Keratinocyte (primary cell): ENCODE results near the gene SH2D4B. TPM values are rescaled to one million over a fixed set of nuclear protein-coding genes. Genes with fewer than 3 reads are reported as not detected.
A peak's percentile ranks its signal among the peaks of the same experiment; 100 is the strongest.

Experiments used
- DNase-seq: peaks from one replicate; pipeline ENCODE4 v3.0.0-alpha.2; 2011; ENCODE audit warnings: low read depth, missing footprints, low spot score
- FAIRE-seq: peaks from 2 replicates; lab custom pipeline; 2011; peaks lifted over from hg19 to GRCh38; lab: Jason Lieb, UNC
- H2AFZ ChIP-seq: 2 replicates; pipeline ENCODE4 v1.6.0; 2012; ENCODE audit warnings: low read length, control low read depth, inconsistent platforms; ENCODE audit not compliant: control insufficient read depth
- H3K27ac ChIP-seq: 2 replicates; pipeline ENCODE4 v1.5.1; 2011; ENCODE audit warnings: low read length; ENCODE audit not compliant: control insufficient read depth, insufficient read depth
- H3K27me3 ChIP-seq: 3 replicates; pipeline ENCODE4 v1.6.0; 2011; ENCODE audit warnings: low read length; ENCODE audit not compliant: control insufficient read depth, insufficient read depth; ENCODE audit errors: extremely low read depth
- H3K36me3 ChIP-seq, 2 experiments: 2 replicates in 1 of 2; 3 replicates in 1 of 2; pipeline ENCODE4 v1.5.1; 2011; ENCODE audit warnings: low read length in 2 of 2, mild to moderate bottlenecking in 1 of 2; ENCODE audit not compliant: control insufficient read depth in 2 of 2, insufficient read depth in 2 of 2; ENCODE audit errors: extremely low read depth in 1 of 2
- H3K4me1 ChIP-seq: 3 replicates; pipeline ENCODE4 v1.5.1; 2011; ENCODE audit warnings: low read length; ENCODE audit not compliant: control insufficient read depth, insufficient read depth; ENCODE audit errors: extremely low read depth
- H3K4me2 ChIP-seq: 3 replicates; pipeline ENCODE4 v1.6.0; 2011; ENCODE audit warnings: low read depth, low read length; ENCODE audit not compliant: control insufficient read depth, insufficient read depth; ENCODE audit errors: extremely low read depth
- H3K4me3 ChIP-seq, 3 experiments: fragments of 200-600 bp in 1 of 3; sonication (generic) in 1 of 3; 2 replicates in 2 of 3; 3 replicates in 1 of 3; pipeline ENCODE4 v1.5.1; 2011 to 2016; ENCODE audit warnings: low read length in 3 of 3, mild to moderate bottlenecking in 3 of 3, control low read depth in 2 of 3, inconsistent platforms in 1 of 3, low read depth in 1 of 3, mixed read lengths in 1 of 3, mixed run types in 1 of 3, moderate library complexity in 1 of 3; ENCODE audit not compliant: control insufficient read depth in 2 of 3, insufficient read depth in 2 of 3; ENCODE audit errors: extremely low read depth in 1 of 3
- H3K79me2 ChIP-seq: 2 replicates; pipeline ENCODE4 v1.6.0; 2012; ENCODE audit warnings: low read length; ENCODE audit not compliant: control insufficient read depth, insufficient read depth
- H3K9ac ChIP-seq: 3 replicates; pipeline ENCODE4 v1.6.0; 2011; ENCODE audit warnings: low read length; ENCODE audit not compliant: control insufficient read depth, insufficient read depth; ENCODE audit errors: extremely low read depth
- H3K9me1 ChIP-seq: 3 replicates; pipeline ENCODE4 v1.6.0; 2011; ENCODE audit warnings: low read length; ENCODE audit not compliant: control insufficient read depth, insufficient read depth; ENCODE audit errors: extremely low read depth
- H3K9me3 ChIP-seq: 2 replicates; pipeline ENCODE4 v1.5.1; 2012; ENCODE audit warnings: low read depth, low read length; ENCODE audit not compliant: control insufficient read depth
- H4K20me1 ChIP-seq: 3 replicates; pipeline ENCODE4 v1.6.0; 2011; ENCODE audit warnings: low read length; ENCODE audit not compliant: control insufficient read depth, insufficient read depth; ENCODE audit errors: extremely low read depth
- EZH2 ChIP-seq: IDR thresholded peaks from one replicate; pipeline ENCODE4 v1.6.1; 2012; ENCODE audit warnings: inconsistent platforms, mild to moderate bottlenecking, low read length, moderate library complexity
- dilution Hi-C: fragments of 300-500 bp; cut with MboI; formaldehyde crosslinking; loops from one replicate; pipeline ENCODE4 v1.7.0; 2020; ENCODE audit warnings: low sequenced_read_pairs; ENCODE audit not compliant: extremely low pct_ligation_motif_present
- polyA plus RNA-seq, 5 experiments: library from polyadenylated mRNA; depleted of rRNA in 3 of 5; stranded (reverse) in 3 of 5; stranded (forward) in 1 of 5; unstranded in 1 of 5; fragments of >200 nt; gene quantifications; 1 replicate in 1 of 5; 2 replicates in 3 of 5; 3 replicates in 1 of 5; pipeline versions ENCODE4 v1.2.1 to v1.2.3, GENCODE V29; 2011 to 2012; ENCODE audit warnings: missing spikeins in 2 of 5, low read depth in 1 of 5, low replicate concordance in 1 of 5
- TF ChIP-seq, protein P1 (sequence below), 3 experiments: IDR thresholded peaks in 1 of 3; conservative IDR thresholded peaks in 1 of 3; optimal IDR thresholded peaks in 1 of 3; 2 replicates in 2 of 3; 3 replicates in 1 of 3; pipeline versions ENCODE3 to v1.5.1; 2011; ENCODE audit warnings: low read length in 3 of 3, mild to moderate bottlenecking in 3 of 3, moderate library complexity in 2 of 3, control low read depth in 1 of 3, inconsistent platforms in 1 of 3; ENCODE audit not compliant: insufficient read depth in 2 of 3; ENCODE audit errors: extremely low read depth in 1 of 3

SH2D4B gene
- polyA plus RNA-seq, 1 donor (not counting 4 experiments of a cell fraction or from before 2014, with no cell fraction given), result 0.22 TPM

DNA sequence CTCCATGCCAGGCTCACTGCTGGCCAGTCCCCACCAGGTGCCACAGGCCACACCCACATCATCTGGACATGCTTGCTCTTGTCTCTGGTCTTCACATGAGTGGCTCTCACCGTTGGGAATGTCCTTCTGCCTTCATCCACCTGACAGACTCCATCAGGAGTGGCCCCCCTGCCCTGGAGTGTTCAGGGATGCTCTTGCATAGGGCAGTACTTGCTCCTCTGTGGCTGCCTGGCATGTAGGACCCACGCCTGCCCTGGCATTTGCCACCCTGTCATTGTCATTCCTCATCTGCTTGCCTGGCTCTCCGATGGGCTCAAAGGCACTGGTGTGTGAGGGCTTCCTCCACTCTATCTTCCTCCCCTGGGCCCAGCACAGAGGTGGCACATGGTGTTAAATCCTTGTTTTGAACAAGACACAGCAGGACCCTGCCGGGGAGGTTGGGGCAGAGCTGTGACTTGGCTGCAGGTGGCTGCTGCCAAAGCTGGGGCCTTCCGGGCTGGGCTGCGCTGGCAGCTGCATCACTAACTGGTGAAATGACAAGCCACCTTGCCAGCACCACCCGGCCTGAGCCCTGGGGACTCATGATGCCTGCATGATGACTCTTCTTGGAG, 1.8 kb downstream of the SH2D4B start:
- H3K9me1 ChIP-seq, result no peaks in the 10 kb centered on the region
- H4K20me1 ChIP-seq, result no peaks in the 10 kb centered on the region
- H3K4me3 ChIP-seq, result peak overlapping the region in 1 of 3 experiments; percentile 48
- no peaks in the 10 kb centered on the region for H3K36me3 ChIP-seq
- H3K9me3 ChIP-seq, result no peaks in the 10 kb centered on the region
- H3K27ac ChIP-seq, result no peak overlapping the region
- H3K79me2 ChIP-seq, result no peaks in the 10 kb centered on the region
- H3K9ac ChIP-seq, result no peak overlapping the region
- DNase-seq, result no peak
- peaks cover 36% of the 10 kb centered on the region for H3K4me1 ChIP-seq
- H3K4me2 ChIP-seq, result peak overlapping the region; percentile 72
- TF ChIP-seq, protein P1, sequence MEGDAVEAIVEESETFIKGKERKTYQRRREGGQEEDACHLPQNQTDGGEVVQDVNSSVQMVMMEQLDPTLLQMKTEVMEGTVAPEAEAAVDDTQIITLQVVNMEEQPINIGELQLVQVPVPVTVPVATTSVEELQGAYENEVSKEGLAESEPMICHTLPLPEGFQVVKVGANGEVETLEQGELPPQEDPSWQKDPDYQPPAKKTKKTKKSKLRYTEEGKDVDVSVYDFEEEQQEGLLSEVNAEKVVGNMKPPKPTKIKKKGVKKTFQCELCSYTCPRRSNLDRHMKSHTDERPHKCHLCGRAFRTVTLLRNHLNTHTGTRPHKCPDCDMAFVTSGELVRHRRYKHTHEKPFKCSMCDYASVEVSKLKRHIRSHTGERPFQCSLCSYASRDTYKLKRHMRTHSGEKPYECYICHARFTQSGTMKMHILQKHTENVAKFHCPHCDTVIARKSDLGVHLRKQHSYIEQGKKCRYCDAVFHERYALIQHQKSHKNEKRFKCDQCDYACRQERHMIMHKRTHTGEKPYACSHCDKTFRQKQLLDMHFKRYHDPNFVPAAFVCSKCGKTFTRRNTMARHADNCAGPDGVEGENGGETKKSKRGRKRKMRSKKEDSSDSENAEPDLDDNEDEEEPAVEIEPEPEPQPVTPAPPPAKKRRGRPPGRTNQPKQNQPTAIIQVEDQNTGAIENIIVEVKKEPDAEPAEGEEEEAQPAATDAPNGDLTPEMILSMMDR (optimal IDR thresholded peaks at IDR 0.05 in 1 of 3, IDR thresholded peaks at IDR 0.05 in 1 of 3, conservative IDR thresholded peaks at IDR 0.05 in 1 of 3; ENCODE audit: extremely low read depth in 1 of 3, insufficient read depth in 2 of 3, low read length in 3 of 3), result no peak
- TF ChIP-seq EZH2, result no peak
- FAIRE-seq, result no peak
- H2AFZ ChIP-seq, result no peak overlapping the region
- no peaks in the 10 kb centered on the region for H3K27me3 ChIP-seq
- dilution Hi-C loops, result no loop called here

DNA sequence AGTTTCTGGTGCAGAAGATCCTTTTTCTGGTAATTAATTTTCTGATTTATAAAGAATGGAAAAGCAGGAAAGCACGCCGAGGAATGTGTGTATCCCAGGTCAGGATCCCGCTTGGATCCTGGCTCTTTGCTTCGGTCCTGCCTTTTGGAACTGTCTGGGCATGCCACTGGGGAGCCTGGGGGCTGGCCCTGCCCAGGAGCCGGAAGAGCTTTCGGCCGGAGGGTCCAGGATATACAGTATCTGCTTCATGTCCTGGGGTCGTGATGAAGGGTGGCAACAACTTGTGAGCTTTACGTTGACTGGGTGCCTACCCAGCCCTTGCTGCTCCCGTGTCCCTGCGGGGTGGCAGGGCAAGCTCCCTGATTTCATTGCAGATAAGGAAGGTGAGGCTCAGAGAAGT, 2.4 kb downstream of the SH2D4B start:
- TF ChIP-seq, protein P1 (optimal IDR thresholded peaks at IDR 0.05 in 1 of 3, IDR thresholded peaks at IDR 0.05 in 1 of 3, conservative IDR thresholded peaks at IDR 0.05 in 1 of 3; ENCODE audit: extremely low read depth in 1 of 3, insufficient read depth in 2 of 3, low read length in 3 of 3), result no peak
- TF ChIP-seq EZH2, result no peak
- dilution Hi-C loops, result no loop called here
- Histone ChIP-seq H3K27me3 (no peaks in the 10 kb centered on the region), H3K9me1 (no peaks in the 10 kb centered on the region), H3K36me3 (no peaks in the 10 kb centered on the region), H4K20me1 (no peaks in the 10 kb centered on the region), H3K9ac (peak overlapping the region; percentile 50), H3K79me2 (no peaks in the 10 kb centered on the region), H3K4me2 (peak overlapping the region; percentile 72), H3K9me3 (no peaks in the 10 kb centered on the region), H3K27ac (peak overlapping the region; percentile 72), H3K4me3 (peak overlapping the region in 2 of 3 experiments; percentile 48 to 61), H2AFZ (peak overlapping the region; percentile 57), H3K4me1 (peaks cover 36% of the 10 kb centered on the region)
- FAIRE-seq, result peak; percentile 51
- no peak for DNase-seq
